Stomach (tissue), 4 donors: ENCODE results near the gene ACVR1B.

Experiments used
- CTCF ChIP-seq, 7 experiments: fragments of 450-650 bp in 4 of 7; fragments of 200-600 bp in 3 of 7; sonication (generic) in 3 of 7; IDR thresholded peaks; one replicate each; pipeline ENCODE4 v1.5.1; 2016 to 2019; ENCODE audit warnings: antibody characterized with exemption in 7 of 7, control low read depth in 2 of 7, mild to moderate bottlenecking in 1 of 7
- POLR2A ChIP-seq, 4 donors: fragments of 450-650 bp; IDR thresholded peaks; one replicate each; pipeline ENCODE4 v1.6.1; 2016; ENCODE audit warnings: antibody characterized with exemption in 4 of 4, control low read depth in 2 of 4, mild to moderate bottlenecking in 1 of 4, moderate library complexity in 1 of 4
- POLR2AphosphoS5 ChIP-seq, 3 donors: sonication (generic); formaldehyde crosslinking; IDR thresholded peaks; one replicate each; pipeline ENCODE4 v1.6.1; 2016; ENCODE audit warnings: antibody characterized with exemption in 3 of 3

- no peak for TF ChIP-seq POLR2A (IDR thresholded peaks at IDR 0.05)
- TF ChIP-seq CTCF (IDR thresholded peaks at IDR 0.05): no peak
- no peak for TF ChIP-seq POLR2AphosphoS5 (IDR thresholded peaks at IDR 0.05)
Measured at GRCh38 chr12:51938726-51939125, 12.8 kb upstream of the ACVR1B start.
